GM19467 (cell line): ENCODE measurements around the gene TBCD.

Source experiments
- ATAC-seq: cut with Tn5 transposase; IDR thresholded peaks from one replicate; pipeline ENCODE4 v1.9.1; 2021; ENCODE audit warnings: mild to moderate bottlenecking, moderate library complexity; ENCODE audit not compliant: unreplicated experiment

Gene TBCD

DNA sequence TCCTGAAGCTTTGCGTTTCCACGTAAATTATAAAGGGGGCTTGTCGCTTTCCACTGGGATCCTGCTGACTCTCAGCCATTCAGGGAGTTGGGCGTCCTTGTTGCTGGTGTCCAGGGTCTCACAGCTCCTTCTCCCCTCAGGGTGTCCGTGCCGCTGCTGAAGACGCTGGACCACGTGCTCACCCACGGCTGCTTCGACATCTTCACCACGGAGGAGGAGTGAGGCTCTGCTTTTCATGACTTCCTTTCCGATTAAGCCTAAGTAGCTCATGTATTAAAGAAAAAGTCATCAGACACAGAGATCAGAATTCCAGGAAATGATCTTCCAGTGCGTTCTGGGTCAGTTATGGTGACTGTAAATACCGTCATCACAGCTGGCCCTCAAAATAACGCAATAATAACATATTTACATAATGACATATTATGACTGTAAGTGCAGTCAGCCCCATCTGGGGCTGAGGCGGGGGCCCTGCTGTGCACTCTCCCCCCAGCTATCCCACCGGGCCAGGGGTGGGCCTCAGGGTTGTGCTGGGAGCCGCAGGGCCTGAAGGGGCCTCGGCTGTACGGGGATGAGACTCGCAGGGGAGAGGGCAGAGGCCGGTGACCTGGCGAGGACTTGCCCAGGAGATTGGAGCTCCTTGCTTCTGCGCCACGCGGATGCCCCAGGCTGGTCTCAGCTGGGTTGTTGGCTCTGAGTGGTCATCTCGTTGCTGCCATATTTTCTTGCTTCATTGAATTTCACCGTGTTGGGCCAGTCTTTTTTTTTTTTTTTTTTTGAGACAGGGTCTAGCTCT, 180.8 kb downstream of the TBCD start:
- ATAC-seq, result no peak

- ATAC-seq, result no peak
Observed at GRCh38 chr17:82933911-82934310, 182.0 kb downstream of the TBCD start.

- no peak for ATAC-seq
Observed at GRCh38 chr17:82935966-82936767, 184.3 kb downstream of the TBCD start.

DNA sequence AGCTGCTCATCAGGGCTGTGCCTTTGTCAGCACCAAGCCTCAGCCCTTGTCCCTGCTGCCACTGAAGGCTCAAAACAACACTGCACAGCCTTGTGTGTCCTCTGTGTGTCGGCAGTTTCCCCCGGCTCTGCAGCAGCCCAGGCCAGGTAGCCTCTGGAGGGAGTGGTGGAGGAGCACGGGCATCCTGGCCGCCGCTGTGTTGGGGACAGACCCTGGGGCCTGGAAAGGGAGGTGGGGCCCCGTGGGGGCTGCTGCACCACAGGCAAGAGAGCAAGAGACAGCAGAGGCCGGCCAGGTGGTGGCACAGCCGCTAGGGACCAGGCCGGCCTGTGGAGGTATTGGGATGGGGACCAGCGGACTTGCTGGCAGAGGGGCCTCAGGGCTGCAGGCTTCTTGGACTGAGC, 184.9 kb downstream of the TBCD start:
- ATAC-seq, result no peak

DNA sequence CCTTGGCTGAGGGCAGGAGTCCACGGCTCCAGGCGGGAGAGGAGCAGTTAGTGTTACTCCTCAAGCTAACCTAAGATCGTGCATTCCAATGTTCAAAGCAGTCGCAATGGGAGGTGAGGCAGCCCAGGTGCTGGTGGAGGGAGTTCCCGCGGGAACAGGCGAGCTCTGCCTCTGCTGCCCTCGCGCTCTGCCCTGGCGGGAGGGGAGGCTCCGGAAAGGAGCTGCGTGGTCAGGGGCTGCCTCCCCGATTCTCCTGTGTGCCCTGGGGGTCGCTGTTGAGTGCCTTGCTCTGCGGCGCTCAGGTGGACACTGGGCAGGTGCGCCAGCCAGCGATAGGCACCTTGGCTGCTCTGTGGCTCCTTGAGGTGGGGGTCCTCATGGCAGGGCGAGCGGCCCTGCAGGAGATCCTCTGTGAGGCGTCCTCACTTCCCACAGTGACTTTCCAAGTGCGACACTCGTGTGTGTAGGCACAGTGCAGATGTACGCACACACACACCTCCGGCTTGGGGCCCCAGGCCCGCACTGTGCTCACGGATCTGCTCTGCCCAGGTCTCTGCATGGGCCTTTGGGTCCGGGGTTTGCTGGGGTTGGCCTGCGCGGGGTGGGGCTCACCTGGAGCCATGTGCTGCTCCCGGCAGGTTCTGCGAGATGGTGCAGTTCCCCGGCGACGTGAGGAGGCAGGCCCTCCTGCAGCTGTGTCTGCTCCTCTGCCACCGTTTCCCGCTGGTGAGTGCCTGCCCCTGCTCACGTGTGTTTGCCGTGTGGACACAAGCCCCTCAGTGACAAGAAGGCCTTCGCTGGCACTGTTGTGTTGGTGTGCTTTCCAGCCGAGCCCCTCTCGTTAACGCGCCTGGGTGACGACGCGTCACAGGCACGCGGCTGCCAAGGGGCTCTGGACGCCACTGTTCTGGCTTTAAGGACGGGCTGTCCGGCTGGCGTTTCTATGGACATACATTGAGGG, 185.8 kb downstream of the TBCD start:
- ATAC-seq, result no peak

DNA sequence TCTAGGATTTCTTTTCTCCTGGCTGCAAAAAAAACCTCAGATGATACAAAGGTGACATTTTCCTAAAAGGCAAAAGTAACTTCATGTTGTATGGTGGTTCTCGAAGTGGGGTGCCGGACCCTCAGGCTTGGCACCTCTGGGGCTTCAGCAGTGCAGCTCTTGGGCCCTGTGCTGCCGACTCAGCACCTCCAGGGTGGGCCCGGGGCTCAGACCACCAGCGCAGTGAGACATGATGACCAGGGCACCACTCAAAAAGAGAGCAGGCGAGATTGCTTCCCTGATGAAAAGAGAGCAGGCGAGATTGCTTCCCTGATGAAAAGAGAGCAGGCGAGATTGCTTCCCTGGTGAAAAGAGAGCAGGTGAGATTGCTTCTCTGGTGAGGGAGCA, 186.6 kb downstream of the TBCD start:
- no peak for ATAC-seq

GRCh38 chr17:82938873-82939620, 187.2 kb downstream of the TBCD start:
- ATAC-seq, result no peak

DNA sequence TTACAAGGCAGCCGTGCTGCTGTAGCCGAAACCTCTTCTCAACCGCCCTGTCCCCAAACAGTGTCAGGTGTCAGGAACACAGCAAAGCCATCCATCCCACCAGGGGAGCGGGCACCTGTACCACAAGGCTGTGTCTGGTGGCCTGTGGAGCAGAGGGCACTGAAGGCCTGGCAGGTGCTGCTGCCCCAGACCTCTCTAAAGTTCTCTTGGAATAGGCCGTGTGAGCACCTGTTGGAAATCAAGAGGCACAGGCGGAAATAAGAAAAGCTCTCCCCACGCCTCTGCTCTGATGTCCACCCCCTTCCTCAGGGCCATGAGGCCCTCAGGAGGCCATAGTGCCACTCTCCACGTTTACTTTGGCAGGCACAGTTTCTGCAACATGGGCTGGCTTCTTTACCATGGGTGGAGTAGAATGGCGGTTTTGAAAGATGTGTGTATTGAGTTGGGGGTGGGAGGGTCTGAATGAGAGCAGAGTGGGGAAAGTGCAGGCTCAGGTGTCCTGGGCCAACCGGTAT, 187.8 kb downstream of the TBCD start:
- no peak for ATAC-seq

DNA sequence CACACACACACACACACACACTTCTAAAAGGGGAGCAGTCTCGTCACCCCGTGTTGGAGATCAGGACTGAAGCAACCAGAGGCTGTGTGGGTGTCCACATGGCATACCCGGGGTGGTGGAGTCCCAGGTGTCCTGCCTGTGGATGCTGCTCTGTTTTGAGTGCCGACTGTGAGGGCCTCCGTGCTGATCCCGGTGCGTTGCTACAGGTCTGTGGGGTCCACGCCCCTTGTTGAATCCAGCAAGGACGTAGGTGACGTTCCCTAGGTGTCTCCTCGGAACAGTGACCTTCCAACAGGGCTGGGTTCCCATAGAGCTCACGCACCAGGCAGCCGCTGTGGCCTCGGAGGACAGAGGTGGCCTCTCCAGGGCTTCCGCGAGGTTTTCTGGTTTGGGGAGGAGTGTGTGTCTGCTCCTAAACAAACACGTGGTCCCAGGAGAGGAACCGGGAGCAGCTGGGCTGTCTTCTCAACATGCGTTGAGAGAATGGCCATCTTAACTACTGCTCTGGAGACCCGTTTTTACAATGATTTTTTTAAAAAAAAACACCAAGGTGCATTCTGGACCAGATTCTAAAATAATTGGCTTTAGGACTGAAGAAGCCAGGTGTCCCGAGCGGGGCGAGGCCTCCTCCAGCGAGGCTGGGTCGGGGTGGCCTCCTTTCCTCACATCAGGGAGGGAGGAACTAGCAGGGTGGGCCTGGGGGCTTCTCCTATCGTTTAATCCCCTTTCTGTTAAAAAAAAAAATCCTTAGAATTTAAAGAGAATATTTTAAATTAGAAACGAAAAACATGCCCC, 188.6 kb downstream of the TBCD start:
- no peak for ATAC-seq

DNA sequence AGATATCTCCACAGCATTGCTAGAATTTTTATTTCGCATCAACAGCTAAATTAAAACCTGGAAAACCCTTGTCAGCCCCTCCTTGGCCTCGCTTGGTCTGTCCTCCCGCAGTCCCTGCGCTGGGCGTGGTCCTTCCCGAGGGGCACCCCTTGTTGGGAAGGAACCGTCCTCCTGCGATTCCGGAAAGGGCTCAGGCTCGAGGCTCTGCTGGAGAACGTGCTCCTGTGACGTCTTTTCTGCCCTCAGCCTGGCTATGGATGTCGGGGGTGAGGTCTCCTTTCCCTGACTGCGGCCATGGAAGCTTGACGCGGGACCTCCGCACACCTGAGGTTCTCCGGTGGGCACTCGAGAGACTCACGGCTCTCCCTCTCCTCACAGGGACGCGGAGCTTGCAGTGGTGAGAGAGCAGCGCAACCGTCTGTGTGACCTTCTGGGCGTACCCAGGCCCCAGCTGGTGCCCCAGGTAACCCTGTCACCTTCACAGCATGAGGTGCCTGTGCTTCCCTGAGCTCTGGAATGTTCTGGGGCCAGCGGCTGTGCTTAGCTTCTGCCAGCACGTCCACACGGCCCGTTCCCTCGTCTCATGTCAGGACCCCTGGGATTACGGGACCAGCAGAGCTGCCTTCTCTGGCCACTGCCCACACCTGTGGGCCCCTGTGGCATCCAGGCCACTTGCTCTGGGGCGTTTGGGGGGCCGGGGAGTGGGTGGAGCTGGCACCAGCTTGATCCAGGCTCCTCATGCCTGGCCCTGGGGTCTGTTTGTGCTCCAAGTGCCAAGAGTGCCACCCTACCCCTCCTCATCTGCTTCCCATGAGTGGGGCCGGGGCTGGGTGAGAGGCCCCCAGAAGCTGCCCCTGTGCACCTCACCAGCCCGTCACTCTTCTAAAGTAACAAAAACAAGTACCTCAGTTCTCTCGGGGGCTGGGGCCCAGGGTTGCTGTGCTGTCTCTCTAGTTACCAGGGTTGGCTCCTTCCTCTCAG, 189.4 kb downstream of the TBCD start:
- ATAC-seq, result no peak

- no peak for ATAC-seq
Observed at GRCh38 chr17:82942166-82943130, 190.6 kb downstream of the TBCD start.

- ATAC-seq, result no peak
Observed at GRCh38 chr17:82943339-82943738, 191.5 kb downstream of the TBCD start.

GRCh38 chr17:82943751-82944150, 191.9 kb downstream of the TBCD start:
- no peak for ATAC-seq

- no peak for ATAC-seq
Observed at GRCh38 chr17:82944990-82945389, 193.1 kb downstream of the TBCD start.

GRCh38 chr17:82946081-82946480, 194.2 kb downstream of the TBCD start:
- no peak for ATAC-seq

- ATAC-seq, result no peak
Observed at GRCh38 chr17:82947051-82947991, 195.5 kb downstream of the TBCD start.
